ENCODE data around the gene ELAC2.

DNA sequence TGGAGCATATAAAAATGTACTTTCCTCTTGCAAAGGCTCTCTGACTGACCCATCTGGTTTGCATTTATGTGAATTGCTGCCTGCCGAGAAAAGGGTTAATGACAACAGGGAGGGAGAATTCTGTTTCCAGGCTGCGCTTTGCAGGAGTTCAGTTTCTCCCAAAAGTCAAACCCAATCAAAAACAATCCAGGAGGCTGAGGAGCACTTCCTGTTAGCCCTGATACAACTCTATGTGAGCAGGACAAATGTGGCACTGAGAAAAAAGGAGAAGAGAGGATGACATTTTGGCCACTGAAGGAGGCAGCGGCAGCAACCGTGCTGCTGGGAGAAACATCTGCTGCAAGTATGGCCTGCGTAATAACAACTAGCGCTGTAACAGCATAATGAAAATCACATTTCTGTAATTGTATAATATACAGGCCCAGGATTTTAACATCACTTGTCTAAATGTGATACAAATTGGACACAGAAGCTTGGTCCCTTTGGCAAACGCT is 26.8 kb upstream of the ELAC2 start:
- TF ChIP-seq CTCF (IDR thresholded peaks at IDR 0.05; ENCODE audit: poor library complexity, severe bottlenecking) (no peak), TAF1 (IDR thresholded peaks at IDR 0.05; ENCODE audit: low read depth) (no peak), MXI1 (conservative IDR thresholded peaks at IDR 0.05; ENCODE audit: poor library complexity, severe bottlenecking) (no peak), EP300 (conservative IDR thresholded peaks at IDR 0.05; ENCODE audit: poor library complexity, severe bottlenecking) (no peak), POLR2AphosphoS5 (IDR thresholded peaks at IDR 0.05) (no peak), EZH2 (IDR thresholded peaks at IDR 0.05; ENCODE audit: borderline replicate concordance, insufficient read depth, low read length, poor library complexity, severe bottlenecking) (no peak)
- TF ChIP-seq, protein P1, sequence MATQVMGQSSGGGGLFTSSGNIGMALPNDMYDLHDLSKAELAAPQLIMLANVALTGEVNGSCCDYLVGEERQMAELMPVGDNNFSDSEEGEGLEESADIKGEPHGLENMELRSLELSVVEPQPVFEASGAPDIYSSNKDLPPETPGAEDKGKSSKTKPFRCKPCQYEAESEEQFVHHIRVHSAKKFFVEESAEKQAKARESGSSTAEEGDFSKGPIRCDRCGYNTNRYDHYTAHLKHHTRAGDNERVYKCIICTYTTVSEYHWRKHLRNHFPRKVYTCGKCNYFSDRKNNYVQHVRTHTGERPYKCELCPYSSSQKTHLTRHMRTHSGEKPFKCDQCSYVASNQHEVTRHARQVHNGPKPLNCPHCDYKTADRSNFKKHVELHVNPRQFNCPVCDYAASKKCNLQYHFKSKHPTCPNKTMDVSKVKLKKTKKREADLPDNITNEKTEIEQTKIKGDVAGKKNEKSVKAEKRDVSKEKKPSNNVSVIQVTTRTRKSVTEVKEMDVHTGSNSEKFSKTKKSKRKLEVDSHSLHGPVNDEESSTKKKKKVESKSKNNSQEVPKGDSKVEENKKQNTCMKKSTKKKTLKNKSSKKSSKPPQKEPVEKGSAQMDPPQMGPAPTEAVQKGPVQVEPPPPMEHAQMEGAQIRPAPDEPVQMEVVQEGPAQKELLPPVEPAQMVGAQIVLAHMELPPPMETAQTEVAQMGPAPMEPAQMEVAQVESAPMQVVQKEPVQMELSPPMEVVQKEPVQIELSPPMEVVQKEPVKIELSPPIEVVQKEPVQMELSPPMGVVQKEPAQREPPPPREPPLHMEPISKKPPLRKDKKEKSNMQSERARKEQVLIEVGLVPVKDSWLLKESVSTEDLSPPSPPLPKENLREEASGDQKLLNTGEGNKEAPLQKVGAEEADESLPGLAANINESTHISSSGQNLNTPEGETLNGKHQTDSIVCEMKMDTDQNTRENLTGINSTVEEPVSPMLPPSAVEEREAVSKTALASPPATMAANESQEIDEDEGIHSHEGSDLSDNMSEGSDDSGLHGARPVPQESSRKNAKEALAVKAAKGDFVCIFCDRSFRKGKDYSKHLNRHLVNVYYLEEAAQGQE (IDR thresholded peaks at IDR 0.05; ENCODE audit: borderline replicate concordance), result no peak
